H9 (cell line): ENCODE results near the gene PDZD2. TPM values are rescaled to one million over a fixed set of nuclear protein-coding genes. Genes with fewer than 3 reads are reported as not detected.

Source experiments
- DNase-seq: peaks from one replicate; pipeline ENCODE4 v3.0.0-alpha.2; 2017
- H2AFZ ChIP-seq: one replicate; pipeline ENCODE4 v1.6.1; 2013; ENCODE audit warnings: mild to moderate bottlenecking, low read length, control low read depth, moderate library complexity
- H2AK5ac ChIP-seq: 2 replicates; pipeline ENCODE4 v1.6.1; 2013; ENCODE audit warnings: low read length, control low read depth, mixed read lengths; ENCODE audit not compliant: insufficient read length
- H2BK120ac ChIP-seq: one replicate; pipeline ENCODE4 v1.6.1; 2013; ENCODE audit warnings: low read depth, mild to moderate bottlenecking, low read length, control low read depth, inconsistent platforms; ENCODE audit not compliant: poor library complexity, severe bottlenecking
- H2BK12ac ChIP-seq: 2 replicates; pipeline ENCODE4 v1.6.1; 2013; ENCODE audit warnings: low read length, control low read depth, mixed read lengths, low read depth; ENCODE audit not compliant: insufficient read length
- H2BK15ac ChIP-seq: 2 replicates; pipeline ENCODE4 v1.6.1; 2013; ENCODE audit warnings: low read depth, low read length, control low read depth
- H2BK20ac ChIP-seq: one replicate; pipeline ENCODE4 v1.6.1; 2013; ENCODE audit warnings: low read depth, mild to moderate bottlenecking, low read length, control low read depth, inconsistent platforms; ENCODE audit not compliant: poor library complexity, severe bottlenecking
- H2BK5ac ChIP-seq: 2 replicates; pipeline ENCODE4 v1.6.1; 2013; ENCODE audit warnings: low read length, control low read depth, mixed read lengths; ENCODE audit not compliant: insufficient read length
- H3K14ac ChIP-seq: 2 replicates; pipeline ENCODE4 v1.6.1; 2013; ENCODE audit warnings: low read length, control low read depth; ENCODE audit not compliant: insufficient read depth
- H3K18ac ChIP-seq: 2 replicates; pipeline ENCODE4 v1.6.1; 2013; ENCODE audit warnings: low read depth, mild to moderate bottlenecking, mixed read lengths, low read length, control low read depth; ENCODE audit not compliant: insufficient read length
- H3K23ac ChIP-seq: 2 replicates; pipeline ENCODE4 v1.6.1; 2013; ENCODE audit warnings: low read length, control low read depth, mixed read lengths, low read depth; ENCODE audit not compliant: insufficient read length
- H3K23me2 ChIP-seq: 2 replicates; pipeline ENCODE4 v1.6.1; 2013; ENCODE audit warnings: low read depth, mild to moderate bottlenecking, mixed read lengths, low read length, control low read depth; ENCODE audit not compliant: insufficient read length, poor library complexity, severe bottlenecking
- H3K27ac ChIP-seq: 2 replicates; pipeline ENCODE4 v1.5.1; 2013; ENCODE audit warnings: low read length, control low read depth, mixed read lengths, low read depth; ENCODE audit not compliant: insufficient read length
- H3K27me3 ChIP-seq: 2 replicates; pipeline ENCODE4 v1.6.1; 2013; ENCODE audit warnings: low read length, control low read depth, inconsistent platforms; ENCODE audit not compliant: insufficient read depth
- H3K4ac ChIP-seq: 2 replicates; pipeline ENCODE4 v1.6.1; 2013; ENCODE audit warnings: low read depth, mild to moderate bottlenecking, control low read depth, inconsistent platforms, low read length, moderate library complexity
- H3K4me1 ChIP-seq: 2 replicates; pipeline ENCODE4 v1.6.1; 2013; ENCODE audit warnings: low read length, control low read depth, inconsistent platforms; ENCODE audit not compliant: insufficient read depth
- H3K4me2 ChIP-seq: 2 replicates; pipeline ENCODE4 v1.6.1; 2013; ENCODE audit warnings: low read length, control low read depth, mixed read lengths; ENCODE audit not compliant: insufficient read length, insufficient read depth
- H3K56ac ChIP-seq: 2 replicates; pipeline ENCODE4 v1.6.1; 2013; ENCODE audit warnings: low read depth, mild to moderate bottlenecking, mixed read lengths, low read length, control low read depth; ENCODE audit not compliant: insufficient read length
- H3K79me1 ChIP-seq: 2 replicates; pipeline ENCODE4 v1.6.1; 2013; ENCODE audit warnings: low read depth, mild to moderate bottlenecking, moderate library complexity, low read length, control low read depth, inconsistent platforms; ENCODE audit not compliant: insufficient read depth, poor library complexity, severe bottlenecking
- H3K79me2 ChIP-seq: 2 replicates; pipeline ENCODE4 v1.6.1; 2013; ENCODE audit warnings: low read length, control low read depth, inconsistent platforms; ENCODE audit not compliant: insufficient read depth
- H3K9ac ChIP-seq: 2 replicates; pipeline ENCODE4 v1.6.1; 2013; ENCODE audit warnings: low read length, control low read depth, mixed read lengths; ENCODE audit not compliant: insufficient read length; ENCODE audit errors: extremely low read depth
- H3K9me3 ChIP-seq: one replicate; pipeline ENCODE4 v1.6.1; 2013; ENCODE audit warnings: low read depth, low read length, inconsistent platforms; ENCODE audit not compliant: control insufficient read depth
- H3T11ph ChIP-seq: one replicate; pipeline ENCODE4 v1.6.1; 2013; ENCODE audit warnings: mild to moderate bottlenecking, low read length, control low read depth, inconsistent platforms
- H4K20me1 ChIP-seq: one replicate; pipeline ENCODE4 v1.6.1; 2013; ENCODE audit not compliant: control insufficient read depth, insufficient read length, insufficient read depth
- H4K5ac ChIP-seq: 2 replicates; pipeline ENCODE4 v1.6.1; 2013; ENCODE audit warnings: low read depth, mild to moderate bottlenecking, mixed read lengths, low read length, control low read depth; ENCODE audit not compliant: insufficient read length
- H4K8ac ChIP-seq: replicated peaks from 2 replicates; pipeline ENCODE4 v1.6.1; 2013; ENCODE audit warnings: low read length, control low read depth, mixed read lengths, low read depth; ENCODE audit not compliant: insufficient read length
- H4K91ac ChIP-seq: 2 replicates; pipeline ENCODE4 v1.6.1; 2013; ENCODE audit warnings: low read depth, mild to moderate bottlenecking, moderate library complexity, mixed read lengths, low read length, control low read depth; ENCODE audit not compliant: insufficient read length
- H3K27ac Mint-ChIP-seq, 3 experiments: 2 replicates in 2 of 3; 3 replicates in 1 of 3; pipeline ENCODE4 v1.8.0; 2020 to 2021; ENCODE audit warnings: mixed read lengths in 3 of 3, mild to moderate bottlenecking in 1 of 3, moderate library complexity in 1 of 3
- H3K27me3 Mint-ChIP-seq: 2 replicates; pipeline ENCODE4 v1.8.0; 2021; ENCODE audit warnings: low read depth, mild to moderate bottlenecking, moderate library complexity, mixed read lengths
- H3K36me3 Mint-ChIP-seq, 3 experiments: 2 replicates in 2 of 3; 3 replicates in 1 of 3; pipeline ENCODE4 v1.8.0; 2020 to 2021; ENCODE audit warnings: low read depth in 3 of 3, mixed read lengths in 3 of 3; ENCODE audit not compliant: insufficient read depth in 1 of 3
- H3K4me1 Mint-ChIP-seq, 2 experiments: 2 replicates each; pipeline ENCODE4 v1.8.0; 2020; ENCODE audit warnings: mixed read lengths in 2 of 2
- H3K4me3 Mint-ChIP-seq, 2 experiments: 2 replicates in 1 of 2; 3 replicates in 1 of 2; pipeline ENCODE4 v1.8.0; 2020 to 2021; ENCODE audit warnings: mild to moderate bottlenecking in 2 of 2, mixed read lengths in 2 of 2, moderate library complexity in 1 of 2
- H3K9me3 Mint-ChIP-seq, 2 experiments: 2 replicates in 1 of 2; 3 replicates in 1 of 2; pipeline ENCODE4 v1.8.0; 2020; ENCODE audit warnings: mild to moderate bottlenecking in 2 of 2, mixed read lengths in 2 of 2, moderate library complexity in 1 of 2
- CTCF ChIP-seq: fragments of 200-600 bp; sonication (generic); conservative IDR thresholded peaks from 3 replicates; pipeline ENCODE4 v1.8.0; 2021; ENCODE audit warnings: antibody characterized with exemption, mild to moderate bottlenecking
- WGBS: extraction: QIAGEN DNeasy Blood & Tissue Kit; methylation state at CpG from one replicate; pipeline ENCODE4 v1.1.7; 2013; ENCODE audit warnings: missing lambda C conversion rate, low lambda C conversion rate, mixed read lengths; ENCODE audit not compliant: insufficient read length; ENCODE audit errors: extremely low coverage; 5-methylcytosine and 5-hydroxymethylcytosine counted together
- total RNA-seq: library from RNA; stranded (reverse); gene quantifications from 2 replicates; pipeline ENCODE4 v1.2.1, GENCODE V29; 2021

PDZD2 gene
- total RNA-seq, 1 experiment from 2014 or later: 9.9 TPM

GRCh38 chr5:31895199-31895820 lies 256.4 kb downstream of the PDZD2 start:
- no peak overlapping the region for H2BK120ac ChIP-seq
- no peaks in the 10 kb centered on the region for H3K27me3 ChIP-seq
- H3K4me1 Mint-ChIP-seq: peaks cover 22 to 24% of the 10 kb centered on the region in 2 experiments
- no peak overlapping the region for H3K4me2 ChIP-seq
- H3K9me3 ChIP-seq: no peaks in the 10 kb centered on the region
- no peak overlapping the region for H2BK15ac ChIP-seq
- H2BK5ac ChIP-seq: no peak overlapping the region
- no peak overlapping the region for H3K14ac ChIP-seq
- H3K4ac ChIP-seq: no peak overlapping the region
- H4K91ac ChIP-seq: no peak overlapping the region
- H3K36me3 Mint-ChIP-seq: no peaks in the 10 kb centered on the region; a peak in 3 of 7 replicates
- no CpG with 5 or more reads among the region's 2 CpGs for WGBS
- peak overlapping the region in 1 of 3 experiments; percentile 54; a peak in 1 of 7 replicates for H3K27ac Mint-ChIP-seq
- no peak overlapping the region for H3K56ac ChIP-seq
- H3K79me2 ChIP-seq: no peaks in the 10 kb centered on the region
- H3K18ac ChIP-seq: no peak overlapping the region
- H2BK12ac ChIP-seq: no peak overlapping the region
- H3K9me3 Mint-ChIP-seq: no peaks in the 10 kb centered on the region; a peak in 2 of 5 replicates
- no peak overlapping the region for H4K5ac ChIP-seq
- no peak overlapping the region for H3T11ph ChIP-seq
- no peaks in the 10 kb centered on the region for H4K20me1 ChIP-seq
- no peak overlapping the region for H4K8ac ChIP-seq
- H3K23ac ChIP-seq: no peak overlapping the region
- no peaks in the 10 kb centered on the region for H3K27me3 Mint-ChIP-seq
- peaks cover 2% of the 10 kb centered on the region; the same call in 1 of the 2 replicates for H3K4me1 ChIP-seq
- H3K4me3 Mint-ChIP-seq: no peak overlapping the region
- H2BK20ac ChIP-seq: no peak overlapping the region
- no peak for DNase-seq
- H2AFZ ChIP-seq: no peak overlapping the region
- no peak overlapping the region for H3K27ac ChIP-seq
- TF ChIP-seq CTCF: no peak
- H3K9ac ChIP-seq: no peak overlapping the region
- no peaks in the 10 kb centered on the region for H3K23me2 ChIP-seq
- H2AK5ac ChIP-seq: no peak overlapping the region
- no peaks in the 10 kb centered on the region for H3K79me1 ChIP-seq
